K562 (cell line): ENCODE results near the gene F2. TPM values are rescaled to one million over a fixed set of nuclear protein-coding genes. Genes with fewer than 3 reads are reported as not detected.

Experiments used
- ATF4 ChIP-seq: fragments of 450-650 bp; formaldehyde crosslinking; IDR thresholded peaks from 2 replicates; pipeline ENCODE4 v1.4.0; 2022; ENCODE audit warnings: mild to moderate bottlenecking, moderate library complexity
- CBX3 ChIP-seq, 2 experiments: IDR thresholded peaks; 1 replicate in 1 of 2; 2 replicates in 1 of 2; pipeline ENCODE4 v1.6.1; 2012; ENCODE audit warnings: inconsistent platforms in 2 of 2, low read length in 2 of 2, borderline replicate concordance in 1 of 2, control low read depth in 1 of 2
- DEAF1 ChIP-seq: fragments of 450-650 bp; formaldehyde crosslinking; IDR thresholded peaks from 2 replicates; pipeline ENCODE4 v1.4.0; 2020; ENCODE audit warnings: mild to moderate bottlenecking, moderate library complexity
- FOXP1 ChIP-seq: sonication (generic); formaldehyde crosslinking; IDR thresholded peaks from 2 replicates; pipeline ENCODE4 v1.8.0; 2022; ENCODE audit warnings: mild to moderate bottlenecking, missing genetic modification reagents
- GATAD2B ChIP-seq: fragments of 450-650 bp; IDR thresholded peaks from 2 replicates; pipeline ENCODE4 v1.6.1; 2017; ENCODE audit warnings: mild to moderate bottlenecking, borderline replicate concordance
- PTBP1 ChIP-seq: fragments of 200-400 bp; formaldehyde crosslinking; IDR thresholded peaks from 2 replicates; pipeline ENCODE4 v1.6.1; 2017; ENCODE audit warnings: low read depth, low read length
- SIRT6 ChIP-seq: IDR thresholded peaks from one replicate; pipeline ENCODE4 v1.6.1; 2012; ENCODE audit warnings: low read depth, mild to moderate bottlenecking, control low read depth, inconsistent platforms, low read length, moderate library complexity
- SOX6 ChIP-seq: fragments of 450-650 bp; IDR thresholded peaks from 2 replicates; pipeline ENCODE4 v1.6.1; 2014; ENCODE audit warnings: mild to moderate bottlenecking
- ZNF408 ChIP-seq: fragments of 250-450 bp; sonication (Bioruptor Pico); IDR thresholded peaks from 2 replicates; pipeline ENCODE4 v1.4.0; 2020; ENCODE audit warnings: low read depth, mild to moderate bottlenecking, moderate library complexity
- polyA plus RNA-seq, 8 experiments: library from polyadenylated mRNA; depleted of rRNA in 4 of 8; stranded (reverse) in 5 of 8; unstranded in 3 of 8; fragments of >200 nt; fragmentation: Nextera tagmentation in 2 of 8; fragmentation: Illumina TruSeq in 1 of 8; extraction: Ambion mirVana in 2 of 8; extraction: Trizol in 1 of 8; gene quantifications; 2 replicates each; pipeline versions ENCODE4 v1.2.1 to v1.2.3, GENCODE V29; 2011 to 2014; ENCODE audit warnings: inconsistent platforms in 1 of 8, missing spikeins in 1 of 8
- total RNA-seq, 7 experiments: library from RNA; depleted of rRNA in 6 of 7; stranded (reverse); fragments of >200 nt in 6 of 7; fragmentation: Illumina TruSeq in 2 of 7; extraction: Trizol in 2 of 7; gene quantifications; 2 replicates each; pipeline versions ENCODE4 v1.2.1 to v1.2.3, GENCODE V29; 2011 to 2021; ENCODE audit warnings: low replicate concordance in 1 of 7
- TF ChIP-seq, protein P1 (sequence below): fragments of 450-650 bp; IDR thresholded peaks from 2 replicates; pipeline ENCODE4 v1.6.1; 2016; ENCODE audit warnings: borderline replicate concordance
- TF ChIP-seq, protein P2 (sequence below): sonication (generic); formaldehyde crosslinking; IDR thresholded peaks from 2 replicates; pipeline ENCODE4 v1.8.1; 2023; ENCODE audit warnings: mild to moderate bottlenecking, missing genetic modification reagents
- TF ChIP-seq, protein P3 (sequence below): fragments of 250-450 bp; sonication (Bioruptor Pico); IDR thresholded peaks from 2 replicates; pipeline ENCODE4 v1.4.0; 2020

The F2 gene
- total and polyA plus RNA-seq, 9 of the 15 experiments (the other 6 are each of a cell fraction or from before 2014, with no cell fraction given): 0.16 TPM; not detected in 8

DNA sequence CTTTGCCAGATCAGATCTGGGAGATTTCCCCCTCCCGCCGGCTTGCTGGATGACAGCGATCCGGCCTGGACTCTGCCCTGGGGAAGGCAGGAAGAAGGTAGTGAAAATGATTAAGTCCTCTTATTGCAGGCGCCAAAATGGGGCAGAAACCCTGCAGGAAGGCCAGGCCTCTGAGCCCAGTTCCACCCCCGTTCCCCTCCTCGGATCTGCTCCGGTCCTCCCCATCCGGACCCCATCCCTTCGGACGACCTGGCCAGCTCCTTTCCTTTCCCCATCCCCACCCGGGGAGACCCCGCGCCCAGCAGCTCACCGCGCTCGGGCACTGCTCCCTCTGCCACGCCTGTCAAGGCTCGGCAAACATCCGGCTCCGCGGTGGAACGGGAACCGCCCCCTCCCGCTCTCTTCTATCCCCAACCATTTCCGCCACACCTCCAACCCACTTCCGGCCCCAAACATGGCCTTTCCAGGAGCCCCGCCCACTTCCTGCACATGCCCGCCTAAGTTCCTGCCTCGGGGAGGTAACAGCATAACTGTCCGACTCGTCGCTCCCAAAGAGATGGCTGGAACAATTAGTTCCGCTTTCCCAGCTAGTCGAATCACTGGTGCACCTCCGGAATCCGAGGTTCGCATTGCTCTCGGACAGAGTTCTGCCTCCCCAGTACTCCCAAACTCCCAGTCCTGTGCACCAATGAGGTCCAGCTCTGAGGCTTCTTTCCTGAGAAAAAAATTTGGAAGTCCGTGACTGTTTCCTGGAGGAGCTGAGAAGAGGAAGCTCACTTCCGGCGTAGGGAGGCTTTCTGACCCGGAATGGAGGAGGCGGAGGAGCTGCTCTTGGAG lies 18.6 kb upstream of the F2 start, which contains the start of the genes ARHGAP1 and ZNF408 (continued):
- 0 out of 2 replicates have a peak, but pooled peaks have one; percentile 20 for TF ChIP-seq DEAF1
- no peak for TF ChIP-seq ZNF408 (CRISPR knock-in tag)
- 0 out of 2 replicates have a peak, but pooled peaks have one; percentile 17 for TF ChIP-seq GATAD2B
- peak; percentile 48; the same call in 1 of the 2 replicates for TF ChIP-seq ATF4
- no peak for TF ChIP-seq PTBP1
- peak in 1 of 2 experiments; percentile 88; a peak in 2 of 3 replicates for TF ChIP-seq CBX3 (IDR thresholded peaks at IDR 0.05; ENCODE audit: borderline replicate concordance in 1 of 2, low read length in 2 of 2)
- TF ChIP-seq, protein P1, sequence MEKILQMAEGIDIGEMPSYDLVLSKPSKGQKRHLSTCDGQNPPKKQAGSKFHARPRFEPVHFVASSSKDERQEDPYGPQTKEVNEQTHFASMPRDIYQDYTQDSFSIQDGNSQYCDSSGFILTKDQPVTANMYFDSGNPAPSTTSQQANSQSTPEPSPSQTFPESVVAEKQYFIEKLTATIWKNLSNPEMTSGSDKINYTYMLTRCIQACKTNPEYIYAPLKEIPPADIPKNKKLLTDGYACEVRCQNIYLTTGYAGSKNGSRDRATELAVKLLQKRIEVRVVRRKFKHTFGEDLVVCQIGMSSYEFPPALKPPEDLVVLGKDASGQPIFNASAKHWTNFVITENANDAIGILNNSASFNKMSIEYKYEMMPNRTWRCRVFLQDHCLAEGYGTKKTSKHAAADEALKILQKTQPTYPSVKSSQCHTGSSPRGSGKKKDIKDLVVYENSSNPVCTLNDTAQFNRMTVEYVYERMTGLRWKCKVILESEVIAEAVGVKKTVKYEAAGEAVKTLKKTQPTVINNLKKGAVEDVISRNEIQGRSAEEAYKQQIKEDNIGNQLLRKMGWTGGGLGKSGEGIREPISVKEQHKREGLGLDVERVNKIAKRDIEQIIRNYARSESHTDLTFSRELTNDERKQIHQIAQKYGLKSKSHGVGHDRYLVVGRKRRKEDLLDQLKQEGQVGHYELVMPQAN: peak; percentile 98
- peak; percentile 54; the same call in 1 of the 2 replicates for TF ChIP-seq SOX6
- TF ChIP-seq, protein P2, sequence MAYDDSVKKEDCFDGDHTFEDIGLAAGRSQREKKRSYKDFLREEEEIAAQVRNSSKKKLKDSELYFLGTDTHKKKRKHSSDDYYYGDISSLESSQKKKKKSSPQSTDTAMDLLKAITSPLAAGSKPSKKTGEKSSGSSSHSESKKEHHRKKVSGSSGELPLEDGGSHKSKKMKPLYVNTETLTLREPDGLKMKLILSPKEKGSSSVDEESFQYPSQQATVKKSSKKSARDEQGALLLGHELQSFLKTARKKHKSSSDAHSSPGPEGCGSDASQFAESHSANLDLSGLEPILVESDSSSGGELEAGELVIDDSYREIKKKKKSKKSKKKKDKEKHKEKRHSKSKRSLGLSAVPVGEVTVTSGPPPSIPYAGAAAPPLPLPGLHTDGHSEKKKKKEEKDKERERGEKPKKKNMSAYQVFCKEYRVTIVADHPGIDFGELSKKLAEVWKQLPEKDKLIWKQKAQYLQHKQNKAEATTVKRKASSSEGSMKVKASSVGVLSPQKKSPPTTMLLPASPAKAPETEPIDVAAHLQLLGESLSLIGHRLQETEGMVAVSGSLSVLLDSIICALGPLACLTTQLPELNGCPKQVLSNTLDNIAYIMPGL (CRISPR knock-in tag): no peak
- TF ChIP-seq, protein P3, sequence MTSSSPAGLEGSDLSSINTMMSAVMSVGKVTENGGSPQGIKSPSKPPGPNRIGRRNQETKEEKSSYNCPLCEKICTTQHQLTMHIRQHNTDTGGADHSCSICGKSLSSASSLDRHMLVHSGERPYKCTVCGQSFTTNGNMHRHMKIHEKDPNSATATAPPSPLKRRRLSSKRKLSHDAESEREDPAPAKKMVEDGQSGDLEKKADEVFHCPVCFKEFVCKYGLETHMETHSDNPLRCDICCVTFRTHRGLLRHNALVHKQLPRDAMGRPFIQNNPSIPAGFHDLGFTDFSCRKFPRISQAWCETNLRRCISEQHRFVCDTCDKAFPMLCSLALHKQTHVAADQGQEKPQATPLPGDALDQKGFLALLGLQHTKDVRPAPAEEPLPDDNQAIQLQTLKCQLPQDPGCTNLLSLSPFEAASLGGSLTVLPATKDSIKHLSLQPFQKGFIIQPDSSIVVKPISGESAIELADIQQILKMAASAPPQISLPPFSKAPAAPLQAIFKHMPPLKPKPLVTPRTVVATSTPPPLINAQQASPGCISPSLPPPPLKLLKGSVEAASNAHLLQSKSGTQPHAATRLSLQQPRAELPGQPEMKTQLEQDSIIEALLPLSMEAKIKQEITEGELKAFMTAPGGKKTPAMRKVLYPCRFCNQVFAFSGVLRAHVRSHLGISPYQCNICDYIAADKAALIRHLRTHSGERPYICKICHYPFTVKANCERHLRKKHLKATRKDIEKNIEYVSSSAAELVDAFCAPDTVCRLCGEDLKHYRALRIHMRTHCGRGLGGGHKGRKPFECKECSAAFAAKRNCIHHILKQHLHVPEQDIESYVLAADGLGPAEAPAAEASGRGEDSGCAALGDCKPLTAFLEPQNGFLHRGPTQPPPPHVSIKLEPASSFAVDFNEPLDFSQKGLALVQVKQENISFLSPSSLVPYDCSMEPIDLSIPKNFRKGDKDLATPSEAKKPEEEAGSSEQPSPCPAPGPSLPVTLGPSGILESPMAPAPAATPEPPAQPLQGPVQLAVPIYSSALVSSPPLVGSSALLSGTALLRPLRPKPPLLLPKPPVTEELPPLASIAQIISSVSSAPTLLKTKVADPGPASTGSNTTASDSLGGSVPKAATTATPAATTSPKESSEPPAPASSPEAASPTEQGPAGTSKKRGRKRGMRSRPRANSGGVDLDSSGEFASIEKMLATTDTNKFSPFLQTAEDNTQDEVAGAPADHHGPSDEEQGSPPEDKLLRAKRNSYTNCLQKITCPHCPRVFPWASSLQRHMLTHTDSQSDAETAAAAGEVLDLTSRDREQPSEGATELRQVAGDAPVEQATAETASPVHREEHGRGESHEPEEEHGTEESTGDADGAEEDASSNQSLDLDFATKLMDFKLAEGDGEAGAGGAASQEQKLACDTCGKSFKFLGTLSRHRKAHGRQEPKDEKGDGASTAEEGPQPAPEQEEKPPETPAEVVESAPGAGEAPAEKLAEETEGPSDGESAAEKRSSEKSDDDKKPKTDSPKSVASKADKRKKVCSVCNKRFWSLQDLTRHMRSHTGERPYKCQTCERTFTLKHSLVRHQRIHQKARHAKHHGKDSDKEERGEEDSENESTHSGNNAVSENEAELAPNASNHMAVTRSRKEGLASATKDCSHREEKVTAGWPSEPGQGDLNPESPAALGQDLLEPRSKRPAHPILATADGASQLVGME (CRISPR knock-in tag): 0 out of 2 replicates have a peak, but pooled peaks have one; percentile 65
- peak; percentile 63; the same call in 1 of the 2 replicates for TF ChIP-seq FOXP1 (CRISPR knock-in tag)
- TF ChIP-seq SIRT6: no peak
